Prostate gland (tissue), 2 donors: ENCODE measurements around the gene PRDX2.
"Not testable (repeated sequence)": the region's sequence is repeated elsewhere in the genome, so short reads cannot be mapped to it uniquely, and the experiment has no call there.

Experiments used
- CTCF ChIP-seq, 4 experiments: fragments of 200-600 bp in 2 of 4; fragments of 450-650 bp in 2 of 4; sonication (generic) in 2 of 4; IDR thresholded peaks; 1 replicate in 3 of 4; 2 replicates in 1 of 4; pipeline ENCODE4 v1.5.1; 2016 to 2019; ENCODE audit warnings: antibody characterized with exemption in 4 of 4, mild to moderate bottlenecking in 2 of 4, moderate library complexity in 2 of 4
- POLR2A ChIP-seq: fragments of 450-650 bp; IDR thresholded peaks from one replicate; pipeline ENCODE4 v1.6.1; 2016; ENCODE audit warnings: antibody characterized with exemption, mild to moderate bottlenecking

GRCh38 chr19:12817188-12817587 is 15.6 kb upstream of the PRDX2 start:
- TF ChIP-seq CTCF (IDR thresholded peaks at IDR 0.05); POLR2A: not testable (repeated sequence)
